ENCODE results near the gene CCL2. TPM values are rescaled to one million over a fixed set of nuclear protein-coding genes. Genes with fewer than 3 reads are reported as not detected.

CCL2 gene
- total RNA-seq, 1 experiment from 2014 or later, result not detected

- no TSS peak for BruUV-seq (replicated peaks)
- Histone ChIP-seq H3K27ac (ENCODE audit: low read depth, low read length) (no peak overlapping the region), H3K4me2 (ENCODE audit: low read length) (no peak overlapping the region), H3K9ac (ENCODE audit: low read length) (no peak overlapping the region), H3K79me2 (ENCODE audit: insufficient read depth, low read length) (no peaks in the 10 kb centered on the region), H3K27me3 (ENCODE audit: insufficient read depth, low read length) (no peaks in the 10 kb centered on the region; the same call in 1 of the 2 replicates), H3K9me3 (ENCODE audit: control insufficient read depth in 1 of 2, insufficient read depth in 1 of 2, low read depth in 1 of 2, low read length in 2 of 2) (no peaks in the 10 kb centered on the region), H3K9me2 (ENCODE audit: insufficient read depth) (no peaks in the 10 kb centered on the region), H3K4me3 (replicated peaks in 1 of 2; ENCODE audit: low read depth in 1 of 2, low read length in 2 of 2) (no peak overlapping the region), H3K36me3 (ENCODE audit: control insufficient read depth in 1 of 2, insufficient read depth in 2 of 2, low read length in 2 of 2) (no peaks in the 10 kb centered on the region), H3K4me1 (ENCODE audit: control insufficient read depth in 1 of 2, insufficient read depth in 2 of 2, low read length in 2 of 2) (no peaks in the 10 kb centered on the region), H2AFZ (ENCODE audit: low read depth, low read length, poor library complexity, severe bottlenecking) (no peak overlapping the region), H4K20me1 (ENCODE audit: insufficient read depth) (no peaks in the 10 kb centered on the region)
- ChIA-PET RAD21 (ENCODE audit: low non-redundant PET in 1 of 2, low total read pairs in 2 of 2, uncharacterized antibody in 2 of 2, unreplicated experiment in 2 of 2) (no interaction called here), POLR2A (no interaction called here), CTCF (no interaction called here)
- intact Hi-C loops (cut with micrococcal nuclease), result no loop called here
- DNase-seq (ENCODE audit: low read depth, low spot score) (no peak), ATAC-seq (no peak)
- TF ChIP-seq RAD21 (IDR thresholded peaks at IDR 0.05; ENCODE audit: low read depth), result no peak
- no peak for TF ChIP-seq ZNF274 (IDR thresholded peaks at IDR 0.05; ENCODE audit: low read depth, low read length)
- no peak for TF ChIP-seq YY1 (IDR thresholded peaks at IDR 0.05; ENCODE audit: extremely low read depth, insufficient replicate concordance, low read depth, low read length)
- no peak for TF ChIP-seq CEBPB (IDR thresholded peaks at IDR 0.05; ENCODE audit: low read depth)
- no peak for TF ChIP-seq POLR2AphosphoS5 (IDR thresholded peaks at IDR 0.05; ENCODE audit: low read depth, low read length)
- no peak for TF ChIP-seq ATF3 (IDR thresholded peaks at IDR 0.05)
- no peak for TF ChIP-seq EZH2phosphoT487 (IDR thresholded peaks at IDR 0.05; ENCODE audit: borderline replicate concordance)
Measured at GRCh38 chr17:34255841-34256240, 756 bp downstream of the CCL2 start.

- Histone ChIP-seq H3K4me3 (replicated peaks in 1 of 2; ENCODE audit: low read depth in 1 of 2, low read length in 2 of 2) (no peak overlapping the region), H3K36me3 (ENCODE audit: control insufficient read depth in 1 of 2, insufficient read depth in 2 of 2, low read length in 2 of 2) (no peaks in the 10 kb centered on the region), H4K20me1 (ENCODE audit: insufficient read depth) (no peaks in the 10 kb centered on the region), H3K9ac (ENCODE audit: low read length) (no peak overlapping the region), H3K27me3 (ENCODE audit: insufficient read depth, low read length) (no peaks in the 10 kb centered on the region; the same call in 1 of the 2 replicates), H3K27ac (ENCODE audit: low read depth, low read length) (no peak overlapping the region), H3K4me1 (ENCODE audit: control insufficient read depth in 1 of 2, insufficient read depth in 2 of 2, low read length in 2 of 2) (no peaks in the 10 kb centered on the region), H3K9me3 (ENCODE audit: control insufficient read depth in 1 of 2, insufficient read depth in 1 of 2, low read depth in 1 of 2, low read length in 2 of 2) (no peaks in the 10 kb centered on the region), H3K79me2 (ENCODE audit: insufficient read depth, low read length) (no peaks in the 10 kb centered on the region), H2AFZ (ENCODE audit: low read depth, low read length, poor library complexity, severe bottlenecking) (no peak overlapping the region), H3K9me2 (ENCODE audit: insufficient read depth) (no peaks in the 10 kb centered on the region), H3K4me2 (ENCODE audit: low read length) (no peak overlapping the region)
- ATAC-seq (no peak), DNase-seq (ENCODE audit: low read depth, low spot score) (no peak)
- intact Hi-C loops (cut with micrococcal nuclease), result no loop called here
- BruUV-seq (replicated peaks), result no TSS peak
- CTCF ChIA-PET, result no interaction called here
- RAD21 ChIA-PET (ENCODE audit: low non-redundant PET in 1 of 2, low total read pairs in 2 of 2, uncharacterized antibody in 2 of 2, unreplicated experiment in 2 of 2), result no interaction called here
- POLR2A ChIA-PET, result no interaction called here
- TF ChIP-seq JUND (IDR thresholded peaks at IDR 0.05) (no peak), POLR2A (IDR thresholded peaks at IDR 0.05; ENCODE audit: borderline replicate concordance, extremely low read depth, insufficient read depth, insufficient read length) (no peak), EZH2 (IDR thresholded peaks at IDR 0.05) (no peak), POLR2AphosphoS5 (IDR thresholded peaks at IDR 0.05; ENCODE audit: low read depth, low read length) (no peak), ZBTB33 (IDR thresholded peaks at IDR 0.05; ENCODE audit: extremely low read depth, insufficient replicate concordance, low read length) (no peak), TCF7L2 (IDR thresholded peaks at IDR 0.05; ENCODE audit: borderline replicate concordance, extremely low read depth, insufficient read depth, insufficient read length) (no peak), CBX3 (IDR thresholded peaks at IDR 0.05; ENCODE audit: low read depth) (no peak), SIN3A (IDR thresholded peaks at IDR 0.05; ENCODE audit: low read depth) (no peak), ELF1 (IDR thresholded peaks at IDR 0.05; ENCODE audit: borderline replicate concordance, low read depth) (no peak), FOSL1 (IDR thresholded peaks at IDR 0.05; ENCODE audit: low read depth) (no peak), ZNF274 (IDR thresholded peaks at IDR 0.05; ENCODE audit: low read depth, low read length) (no peak), SP1 (IDR thresholded peaks at IDR 0.05; ENCODE audit: low read depth) (no peak), ATF3 (IDR thresholded peaks at IDR 0.05) (no peak), EZH2phosphoT487 (IDR thresholded peaks at IDR 0.05; ENCODE audit: borderline replicate concordance) (no peak)
Measured at GRCh38 chr17:34257299-34257985, 2.4 kb downstream of the CCL2 start.

All from HCT116 (cell line).